ENCODE results near the gene AKAP8. TPM values are rescaled to one million over a fixed set of nuclear protein-coding genes. Genes with fewer than 3 reads are reported as not detected.

AKAP8 gene
- total and polyA plus RNA-seq, 4 donors, result 7.5 to 12.4 (median 9.8) TPM

DNA sequence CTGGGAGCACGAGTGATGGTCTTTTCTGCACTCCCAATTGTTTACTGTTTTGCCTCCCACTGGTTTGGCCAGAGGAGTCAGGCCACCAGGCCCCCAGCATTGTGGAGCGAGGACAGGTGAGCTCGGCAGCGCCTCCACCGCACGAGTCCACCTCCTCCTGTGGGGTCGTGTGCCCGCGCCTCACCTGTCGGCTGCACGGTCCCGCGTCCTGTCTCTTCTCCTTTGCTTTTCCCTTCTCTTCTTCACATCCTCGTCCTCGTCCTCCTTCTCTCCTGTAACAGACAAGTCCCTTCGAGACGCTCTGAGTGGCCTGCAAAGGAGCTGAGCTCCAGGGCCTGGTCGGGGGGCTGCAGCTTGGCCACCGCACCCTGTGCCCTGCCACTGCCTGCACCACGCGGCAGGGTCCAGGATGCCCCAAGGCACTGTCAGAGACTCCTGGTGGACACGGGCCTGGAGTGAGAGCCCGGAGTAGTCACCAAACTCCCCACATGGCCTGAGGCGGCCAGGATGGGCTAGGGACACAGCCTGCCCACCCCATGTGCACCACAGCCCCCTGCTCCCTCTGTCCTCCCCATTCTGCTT lies 11.4 kb downstream of the AKAP8 start:
- TF ChIP-seq TAF1 (conservative IDR thresholded peaks at IDR 0.05) (no peak), SP1 (IDR thresholded peaks at IDR 0.05) (no peak), HNF4A (conservative IDR thresholded peaks at IDR 0.05) (no peak), EGR1 (IDR thresholded peaks at IDR 0.05; ENCODE audit: low read depth in 2 of 2) (no peak), RAD21 (IDR thresholded peaks at IDR 0.05) (no peak), HNF4G (IDR thresholded peaks at IDR 0.05) (no peak), JUND (IDR thresholded peaks at IDR 0.05) (no peak), FOXA1 (IDR thresholded peaks at IDR 0.05) (no peak), RXRA (IDR thresholded peaks at IDR 0.05) (no peak), GABPA (IDR thresholded peaks at IDR 0.05 in 1 of 2, conservative IDR thresholded peaks at IDR 0.05 in 1 of 2) (no peak), YY1 (IDR thresholded peaks at IDR 0.05) (no peak), NR2F2 (IDR thresholded peaks at IDR 0.05) (no peak)
- TF ChIP-seq, protein P1, sequence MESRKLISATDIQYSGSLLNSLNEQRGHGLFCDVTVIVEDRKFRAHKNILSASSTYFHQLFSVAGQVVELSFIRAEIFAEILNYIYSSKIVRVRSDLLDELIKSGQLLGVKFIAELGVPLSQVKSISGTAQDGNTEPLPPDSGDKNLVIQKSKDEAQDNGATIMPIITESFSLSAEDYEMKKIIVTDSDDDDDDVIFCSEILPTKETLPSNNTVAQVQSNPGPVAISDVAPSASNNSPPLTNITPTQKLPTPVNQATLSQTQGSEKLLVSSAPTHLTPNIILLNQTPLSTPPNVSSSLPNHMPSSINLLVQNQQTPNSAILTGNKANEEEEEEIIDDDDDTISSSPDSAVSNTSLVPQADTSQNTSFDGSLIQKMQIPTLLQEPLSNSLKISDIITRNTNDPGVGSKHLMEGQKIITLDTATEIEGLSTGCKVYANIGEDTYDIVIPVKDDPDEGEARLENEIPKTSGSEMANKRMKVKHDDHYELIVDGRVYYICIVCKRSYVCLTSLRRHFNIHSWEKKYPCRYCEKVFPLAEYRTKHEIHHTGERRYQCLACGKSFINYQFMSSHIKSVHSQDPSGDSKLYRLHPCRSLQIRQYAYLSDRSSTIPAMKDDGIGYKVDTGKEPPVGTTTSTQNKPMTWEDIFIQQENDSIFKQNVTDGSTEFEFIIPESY (IDR thresholded peaks at IDR 0.05), result no peak
- TF ChIP-seq, protein P2, sequence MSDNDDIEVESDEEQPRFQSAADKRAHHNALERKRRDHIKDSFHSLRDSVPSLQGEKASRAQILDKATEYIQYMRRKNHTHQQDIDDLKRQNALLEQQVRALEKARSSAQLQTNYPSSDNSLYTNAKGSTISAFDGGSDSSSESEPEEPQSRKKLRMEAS (IDR thresholded peaks at IDR 0.05), result no peak
- TF ChIP-seq, protein P3, sequence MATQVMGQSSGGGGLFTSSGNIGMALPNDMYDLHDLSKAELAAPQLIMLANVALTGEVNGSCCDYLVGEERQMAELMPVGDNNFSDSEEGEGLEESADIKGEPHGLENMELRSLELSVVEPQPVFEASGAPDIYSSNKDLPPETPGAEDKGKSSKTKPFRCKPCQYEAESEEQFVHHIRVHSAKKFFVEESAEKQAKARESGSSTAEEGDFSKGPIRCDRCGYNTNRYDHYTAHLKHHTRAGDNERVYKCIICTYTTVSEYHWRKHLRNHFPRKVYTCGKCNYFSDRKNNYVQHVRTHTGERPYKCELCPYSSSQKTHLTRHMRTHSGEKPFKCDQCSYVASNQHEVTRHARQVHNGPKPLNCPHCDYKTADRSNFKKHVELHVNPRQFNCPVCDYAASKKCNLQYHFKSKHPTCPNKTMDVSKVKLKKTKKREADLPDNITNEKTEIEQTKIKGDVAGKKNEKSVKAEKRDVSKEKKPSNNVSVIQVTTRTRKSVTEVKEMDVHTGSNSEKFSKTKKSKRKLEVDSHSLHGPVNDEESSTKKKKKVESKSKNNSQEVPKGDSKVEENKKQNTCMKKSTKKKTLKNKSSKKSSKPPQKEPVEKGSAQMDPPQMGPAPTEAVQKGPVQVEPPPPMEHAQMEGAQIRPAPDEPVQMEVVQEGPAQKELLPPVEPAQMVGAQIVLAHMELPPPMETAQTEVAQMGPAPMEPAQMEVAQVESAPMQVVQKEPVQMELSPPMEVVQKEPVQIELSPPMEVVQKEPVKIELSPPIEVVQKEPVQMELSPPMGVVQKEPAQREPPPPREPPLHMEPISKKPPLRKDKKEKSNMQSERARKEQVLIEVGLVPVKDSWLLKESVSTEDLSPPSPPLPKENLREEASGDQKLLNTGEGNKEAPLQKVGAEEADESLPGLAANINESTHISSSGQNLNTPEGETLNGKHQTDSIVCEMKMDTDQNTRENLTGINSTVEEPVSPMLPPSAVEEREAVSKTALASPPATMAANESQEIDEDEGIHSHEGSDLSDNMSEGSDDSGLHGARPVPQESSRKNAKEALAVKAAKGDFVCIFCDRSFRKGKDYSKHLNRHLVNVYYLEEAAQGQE (IDR thresholded peaks at IDR 0.05), result no peak
- TF ChIP-seq, protein P4, sequence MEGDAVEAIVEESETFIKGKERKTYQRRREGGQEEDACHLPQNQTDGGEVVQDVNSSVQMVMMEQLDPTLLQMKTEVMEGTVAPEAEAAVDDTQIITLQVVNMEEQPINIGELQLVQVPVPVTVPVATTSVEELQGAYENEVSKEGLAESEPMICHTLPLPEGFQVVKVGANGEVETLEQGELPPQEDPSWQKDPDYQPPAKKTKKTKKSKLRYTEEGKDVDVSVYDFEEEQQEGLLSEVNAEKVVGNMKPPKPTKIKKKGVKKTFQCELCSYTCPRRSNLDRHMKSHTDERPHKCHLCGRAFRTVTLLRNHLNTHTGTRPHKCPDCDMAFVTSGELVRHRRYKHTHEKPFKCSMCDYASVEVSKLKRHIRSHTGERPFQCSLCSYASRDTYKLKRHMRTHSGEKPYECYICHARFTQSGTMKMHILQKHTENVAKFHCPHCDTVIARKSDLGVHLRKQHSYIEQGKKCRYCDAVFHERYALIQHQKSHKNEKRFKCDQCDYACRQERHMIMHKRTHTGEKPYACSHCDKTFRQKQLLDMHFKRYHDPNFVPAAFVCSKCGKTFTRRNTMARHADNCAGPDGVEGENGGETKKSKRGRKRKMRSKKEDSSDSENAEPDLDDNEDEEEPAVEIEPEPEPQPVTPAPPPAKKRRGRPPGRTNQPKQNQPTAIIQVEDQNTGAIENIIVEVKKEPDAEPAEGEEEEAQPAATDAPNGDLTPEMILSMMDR (IDR thresholded peaks at IDR 0.05; ENCODE audit: low read depth, low read length, missing input control), result no peak
- Histone ChIP-seq H3K9ac (ENCODE audit: low read depth in 1 of 2, low read length in 2 of 2) (no peak overlapping the region), H3K9me3 (ENCODE audit: control insufficient read depth in 4 of 4, low read length in 3 of 4) (no peaks in the 10 kb centered on the region), H3K27me3 (ENCODE audit: control insufficient read depth in 4 of 4, insufficient read depth in 4 of 4, low read length in 3 of 4) (no peaks in the 10 kb centered on the region), H3K27ac (ENCODE audit: low read depth in 1 of 2, low read length in 2 of 2) (peak overlapping the region in 1 of 2 donors; percentile 25), H3K4me3 (ENCODE audit: low read depth in 1 of 3, low read length in 3 of 3) (no peak overlapping the region), H3K36me3 (ENCODE audit: control insufficient read depth in 4 of 4, insufficient read depth in 3 of 4, low read depth in 1 of 4, low read length in 3 of 4) (peaks cover 22 to 69% (median 37%) of the 10 kb centered on the region in 4 donors), H3K4me1 (ENCODE audit: control insufficient read depth in 4 of 4, insufficient read depth in 4 of 4, low read length in 3 of 4) (peaks cover 0 to 11% (median 3%) of the 10 kb centered on the region in 4 donors)
- 96% methylated on average over 24 of the region's 24 CpGs for WGBS
- no peak for DNase-seq (ENCODE audit: low spot score)

DNA sequence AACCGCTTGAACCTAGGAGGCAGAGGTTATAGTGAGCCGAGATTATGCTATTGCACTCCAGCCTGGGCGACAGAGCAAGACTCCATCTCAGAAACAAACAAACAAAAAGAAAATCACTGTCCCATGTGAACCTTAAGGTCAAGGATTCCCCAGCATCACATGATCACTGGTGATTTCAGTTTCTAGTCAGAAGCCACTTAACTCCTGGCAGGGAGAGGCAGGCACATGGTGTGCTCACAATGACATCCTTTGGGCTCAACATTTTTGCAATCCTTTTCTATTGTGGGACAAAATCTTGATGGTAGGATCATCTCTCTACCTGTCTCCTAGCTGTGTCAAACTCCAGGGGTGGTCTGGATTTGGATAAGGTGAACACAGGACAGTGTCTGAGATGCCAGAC lies 12.1 kb downstream of the AKAP8 start:
- Histone ChIP-seq H3K27ac (ENCODE audit: low read depth in 1 of 2, low read length in 2 of 2) (no peak overlapping the region), H3K36me3 (ENCODE audit: control insufficient read depth in 4 of 4, insufficient read depth in 3 of 4, low read depth in 1 of 4, low read length in 3 of 4) (peaks cover 22 to 63% (median 35%) of the 10 kb centered on the region in 4 donors), H3K4me3 (ENCODE audit: low read depth in 1 of 3, low read length in 3 of 3) (no peak overlapping the region), H3K9me3 (ENCODE audit: control insufficient read depth in 4 of 4, low read length in 3 of 4) (no peaks in the 10 kb centered on the region), H3K27me3 (ENCODE audit: control insufficient read depth in 4 of 4, insufficient read depth in 4 of 4, low read length in 3 of 4) (no peaks in the 10 kb centered on the region), H3K4me1 (ENCODE audit: control insufficient read depth in 4 of 4, insufficient read depth in 4 of 4, low read length in 3 of 4) (peaks cover 0 to 11% (median 3%) of the 10 kb centered on the region in 4 donors), H3K9ac (ENCODE audit: low read depth in 1 of 2, low read length in 2 of 2) (no peak overlapping the region)
- WGBS, result 44% methylated on average over 3 of the region's 3 CpGs
- no peak for DNase-seq (ENCODE audit: low spot score)
- TF ChIP-seq HNF4A (conservative IDR thresholded peaks at IDR 0.05) (peak in 1 of 2 donors; percentile 32), RXRA (IDR thresholded peaks at IDR 0.05) (peak in 1 of 2 donors; percentile 23)
- TF ChIP-seq, protein P5, sequence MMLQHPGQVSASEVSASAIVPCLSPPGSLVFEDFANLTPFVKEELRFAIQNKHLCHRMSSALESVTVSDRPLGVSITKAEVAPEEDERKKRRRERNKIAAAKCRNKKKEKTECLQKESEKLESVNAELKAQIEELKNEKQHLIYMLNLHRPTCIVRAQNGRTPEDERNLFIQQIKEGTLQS (IDR thresholded peaks at IDR 0.05), result no peak

Data from liver (tissue), 9 donors.